ENCODE measurements around the gene KNTC1.
A peak's percentile ranks its signal among the peaks of the same experiment; 100 is the strongest.
"Not testable (repeated sequence)": the region's sequence is repeated elsewhere in the genome, so short reads cannot be mapped to it uniquely, and the experiment has no call there.

KNTC1 gene

DNA sequence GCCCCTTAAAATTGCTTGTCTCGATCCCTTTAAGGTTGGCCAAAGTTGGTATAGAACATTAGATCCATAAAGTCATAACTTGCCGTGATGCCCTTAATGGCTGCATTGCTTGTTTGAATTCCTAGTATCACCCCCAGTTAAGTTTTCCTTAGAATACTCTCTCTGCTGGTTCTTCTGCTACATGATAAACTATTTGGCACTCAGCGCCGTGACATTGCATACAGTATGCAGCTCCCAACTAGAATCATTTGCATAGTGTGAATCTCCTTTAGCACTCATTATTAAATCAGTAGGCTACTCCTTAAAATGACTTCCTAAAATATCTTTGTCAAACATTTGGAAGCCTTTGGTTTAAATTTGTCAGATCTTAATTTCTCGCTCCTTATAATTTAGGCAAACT, 42.2 kb downstream of the KNTC1 start:
- no peak for DNase-seq (ENCODE audit: low read depth)
- no peak for TF ChIP-seq CTCF (IDR thresholded peaks at IDR 0.05; ENCODE audit: low read length, missing control alignments)
- no peak overlapping the region for H3K4me3 ChIP-seq (replicated peaks; ENCODE audit: low read depth, low read length)

- DNase-seq (ENCODE audit: low read depth); H3K4me3 ChIP-seq (replicated peaks; ENCODE audit: low read depth, low read length): not testable (repeated sequence)
These were observed 43.0 kb downstream of the KNTC1 start for GRCh38 chr12:122570006-122570405.

DNA sequence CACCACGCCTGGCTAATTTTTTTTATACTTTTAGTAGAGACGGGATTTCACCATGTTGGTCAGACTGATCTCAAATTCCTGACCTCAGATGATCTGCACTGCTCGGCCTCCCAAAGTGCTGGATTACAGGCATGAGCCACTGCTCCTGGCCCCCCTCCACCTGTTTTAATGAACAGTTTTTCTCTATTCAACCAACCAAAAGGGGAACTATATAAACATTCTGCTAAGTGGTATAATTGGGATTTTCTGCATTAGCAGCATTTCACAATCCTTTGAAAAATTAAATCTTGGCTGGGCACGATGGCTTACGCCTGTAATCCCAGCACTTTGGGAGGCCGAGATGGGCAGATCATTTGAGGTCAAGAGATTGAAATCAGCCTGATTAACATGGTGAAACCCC, 44.8 kb downstream of the KNTC1 start:
- H3K4me3 ChIP-seq (replicated peaks; ENCODE audit: low read depth, low read length): no peak overlapping the region
- DNase-seq (ENCODE audit: low read depth): no peak
- no peak for TF ChIP-seq CTCF (IDR thresholded peaks at IDR 0.05; ENCODE audit: low read length, missing control alignments)

- H3K4me3 ChIP-seq (replicated peaks; ENCODE audit: low read depth, low read length); DNase-seq (ENCODE audit: low read depth): not testable (repeated sequence)
These were observed 56.2 kb downstream of the KNTC1 start for GRCh38 chr12:122583294-122583693.

GRCh38 chr12:122584177-122584863, 57.3 kb downstream of the KNTC1 start:
- DNase-seq (ENCODE audit: low read depth): peak; percentile 8
- no peak for TF ChIP-seq CTCF (IDR thresholded peaks at IDR 0.05; ENCODE audit: low read length, missing control alignments)
- H3K4me3 ChIP-seq (replicated peaks; ENCODE audit: low read depth, low read length): no peak overlapping the region

- H3K4me3 ChIP-seq (replicated peaks; ENCODE audit: low read depth, low read length): no peak overlapping the region
- TF ChIP-seq CTCF (IDR thresholded peaks at IDR 0.05; ENCODE audit: low read length, missing control alignments): no peak
- no peak for DNase-seq (ENCODE audit: low read depth)
These were observed 63.9 kb downstream of the KNTC1 start for GRCh38 chr12:122590990-122591389.

DNA sequence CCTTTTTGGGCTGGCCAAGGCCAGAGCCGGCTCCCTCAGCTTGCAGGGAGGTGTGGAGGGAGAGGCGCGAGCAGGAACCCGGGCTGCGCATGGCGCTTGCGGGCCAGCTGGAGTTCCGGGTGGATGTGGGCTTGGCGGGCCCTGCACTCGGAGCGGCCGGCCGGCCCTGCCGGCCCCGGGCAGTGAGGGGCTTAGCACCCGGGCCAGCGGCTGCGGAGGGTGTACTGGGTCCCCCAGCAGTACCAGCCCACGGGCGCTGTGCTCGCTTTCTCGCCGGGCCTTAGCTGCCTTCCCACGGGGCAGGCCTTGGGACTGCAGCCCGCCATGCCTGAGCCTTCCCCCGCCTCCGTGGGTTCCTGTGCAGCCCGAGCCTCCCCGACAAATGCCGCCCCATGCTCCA, 64.9 kb downstream of the KNTC1 start:
- DNase-seq (ENCODE audit: low read depth); H3K4me3 ChIP-seq (replicated peaks; ENCODE audit: low read depth, low read length): not testable (repeated sequence)

- DNase-seq (ENCODE audit: low read depth): not testable (repeated sequence)
These were observed 65.5 kb downstream of the KNTC1 start for GRCh38 chr12:122592543-122592942.

DNA sequence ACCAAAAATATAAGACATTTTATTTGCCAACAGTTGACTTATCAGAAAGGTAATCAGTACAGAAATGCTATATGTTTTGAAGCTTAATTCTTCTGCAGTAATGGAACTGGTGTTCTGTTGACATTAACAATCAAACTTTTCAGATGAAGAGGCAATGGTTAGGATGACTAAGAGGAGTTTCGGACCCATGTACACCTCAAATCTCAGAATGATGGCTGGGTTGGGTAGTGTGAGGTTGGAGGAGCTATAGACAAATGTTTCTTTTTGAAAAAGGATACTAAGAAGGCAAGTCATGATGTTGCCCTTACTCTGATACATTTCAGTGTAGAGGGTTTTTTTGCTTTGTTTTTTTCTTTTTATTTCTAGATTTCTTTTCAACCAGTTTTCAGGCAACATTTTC, 66.9 kb downstream of the KNTC1 start:
- DNase-seq (ENCODE audit: low read depth): no peak
- TF ChIP-seq CTCF (IDR thresholded peaks at IDR 0.05; ENCODE audit: low read length, missing control alignments): no peak
- H3K4me3 ChIP-seq (replicated peaks; ENCODE audit: low read depth, low read length): no peak overlapping the region

More at GRCh38 chr12:122592543-122592942, 65.5 kb downstream of the KNTC1 start:
- not testable (repeated sequence) for H3K4me3 ChIP-seq (replicated peaks; ENCODE audit: low read depth, low read length)
